ENCODE measurements around the gene RPL22L1. TPM values are rescaled to one million over a fixed set of nuclear protein-coding genes. Genes with fewer than 3 reads are reported as not detected.
A peak's percentile ranks its signal among the peaks of the same experiment; 100 is the strongest.

RPL22L1 gene
- total RNA-seq, 1 donor from 2014 or later, result 71.3 TPM

DNA sequence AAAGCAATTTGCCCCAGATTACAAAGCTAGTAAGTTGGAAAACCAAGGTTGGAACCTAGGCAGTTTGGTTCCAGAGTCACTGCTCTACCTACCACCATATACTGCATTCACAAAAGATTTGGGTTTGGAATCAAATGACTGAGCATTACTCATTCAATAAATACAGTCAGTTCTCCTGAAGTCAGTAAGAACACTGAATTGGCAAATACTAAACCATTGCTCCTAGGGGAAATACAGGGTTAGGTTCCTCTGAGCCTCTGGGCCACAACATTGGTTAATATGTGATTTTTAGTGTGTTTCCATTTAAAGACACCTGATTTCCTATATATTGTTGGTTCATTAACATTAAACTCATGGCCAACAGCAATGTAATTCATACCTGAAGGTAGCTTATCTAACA, 40.5 kb upstream of the RPL22L1 start:
- no peak for FAIRE-seq
- H3K4me3 ChIP-seq (ENCODE audit: low read depth, low read length), result no peak overlapping the region
- peak; percentile 38 for DNase-seq (ENCODE audit: low read depth)
- H3K36me3 ChIP-seq (ENCODE audit: control insufficient read depth, insufficient read depth, low read length), result no peaks in the 10 kb centered on the region
- TF ChIP-seq, protein P1, sequence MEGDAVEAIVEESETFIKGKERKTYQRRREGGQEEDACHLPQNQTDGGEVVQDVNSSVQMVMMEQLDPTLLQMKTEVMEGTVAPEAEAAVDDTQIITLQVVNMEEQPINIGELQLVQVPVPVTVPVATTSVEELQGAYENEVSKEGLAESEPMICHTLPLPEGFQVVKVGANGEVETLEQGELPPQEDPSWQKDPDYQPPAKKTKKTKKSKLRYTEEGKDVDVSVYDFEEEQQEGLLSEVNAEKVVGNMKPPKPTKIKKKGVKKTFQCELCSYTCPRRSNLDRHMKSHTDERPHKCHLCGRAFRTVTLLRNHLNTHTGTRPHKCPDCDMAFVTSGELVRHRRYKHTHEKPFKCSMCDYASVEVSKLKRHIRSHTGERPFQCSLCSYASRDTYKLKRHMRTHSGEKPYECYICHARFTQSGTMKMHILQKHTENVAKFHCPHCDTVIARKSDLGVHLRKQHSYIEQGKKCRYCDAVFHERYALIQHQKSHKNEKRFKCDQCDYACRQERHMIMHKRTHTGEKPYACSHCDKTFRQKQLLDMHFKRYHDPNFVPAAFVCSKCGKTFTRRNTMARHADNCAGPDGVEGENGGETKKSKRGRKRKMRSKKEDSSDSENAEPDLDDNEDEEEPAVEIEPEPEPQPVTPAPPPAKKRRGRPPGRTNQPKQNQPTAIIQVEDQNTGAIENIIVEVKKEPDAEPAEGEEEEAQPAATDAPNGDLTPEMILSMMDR (IDR thresholded peaks at IDR 0.05; ENCODE audit: insufficient read depth, low read length, severe bottlenecking), result no peak
- H3K27me3 ChIP-seq (ENCODE audit: control insufficient read depth, insufficient read depth, low read length), result no peaks in the 10 kb centered on the region

- FAIRE-seq, result no peak
- no peak overlapping the region for H3K4me3 ChIP-seq (ENCODE audit: low read depth, low read length)
These were observed 39.3 kb upstream of the RPL22L1 start for GRCh38 chr3:170909129-170909903.

GRCh38 chr3:170908235-170909116, 38.5 kb upstream of the RPL22L1 start, which contains the start of gene EIF5A2:
Gene EIF5A2, minus strand, starts transcription at chr3:170908637. Its CDS starts 831 bp downstream, at chr3:170907806.
- H3K4me3 ChIP-seq (ENCODE audit: low read depth, low read length), result peak within 1 kb of the TSS; percentile 78
- TF ChIP-seq, protein P1 (IDR thresholded peaks at IDR 0.05; ENCODE audit: insufficient read depth, low read length, severe bottlenecking), result no peak
- FAIRE-seq, result no peak

More at GRCh38 chr3:170909129-170909903, 39.3 kb upstream of the RPL22L1 start:
- Histone ChIP-seq H3K36me3 (ENCODE audit: control insufficient read depth, insufficient read depth, low read length) (no peaks in the 10 kb centered on the region), H3K27me3 (ENCODE audit: control insufficient read depth, insufficient read depth, low read length) (no peaks in the 10 kb centered on the region)
- TF ChIP-seq, protein P1 (IDR thresholded peaks at IDR 0.05; ENCODE audit: insufficient read depth, low read length, severe bottlenecking), result no peak
- peak; percentile 99 for DNase-seq (ENCODE audit: low read depth)

GRCh38 chr3:170907637-170908234, 37.7 kb upstream of the RPL22L1 start:
- FAIRE-seq, result no peak
- H3K27me3 ChIP-seq (ENCODE audit: control insufficient read depth, insufficient read depth, low read length), result no peaks in the 10 kb centered on the region

More at GRCh38 chr3:170908235-170909116, 38.5 kb upstream of the RPL22L1 start, which contains the start of gene EIF5A2:
- H3K27me3 ChIP-seq (ENCODE audit: control insufficient read depth, insufficient read depth, low read length), result no peaks in the 10 kb centered on the region
- peak; percentile 82 for DNase-seq (ENCODE audit: low read depth)
- no peaks in the 10 kb centered on the region for H3K36me3 ChIP-seq (ENCODE audit: control insufficient read depth, insufficient read depth, low read length)

DNA sequence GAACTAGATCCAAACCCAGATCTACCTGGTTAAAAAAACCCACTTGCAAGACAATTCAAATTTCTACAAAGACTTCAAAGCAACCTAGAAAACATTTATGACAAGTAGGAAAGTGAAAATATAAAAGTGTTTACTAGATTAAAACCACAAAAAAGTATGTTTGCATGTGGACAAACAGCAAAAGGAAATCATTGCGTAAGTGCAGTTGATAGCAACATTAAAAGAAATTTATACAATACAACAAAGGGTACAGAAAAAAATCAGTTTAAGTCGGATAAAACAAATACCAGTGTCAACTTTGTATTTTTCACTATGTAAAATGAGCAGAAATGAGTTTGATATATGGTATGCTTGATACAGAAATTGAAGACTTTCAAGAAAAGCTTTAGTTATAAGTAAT, 35.9 kb upstream of the RPL22L1 start:
- Histone ChIP-seq H3K27me3 (ENCODE audit: control insufficient read depth, insufficient read depth, low read length) (no peaks in the 10 kb centered on the region), H3K4me3 (ENCODE audit: low read depth, low read length) (no peak overlapping the region), H3K36me3 (ENCODE audit: control insufficient read depth, insufficient read depth, low read length) (no peaks in the 10 kb centered on the region)
- TF ChIP-seq, protein P1 (IDR thresholded peaks at IDR 0.05; ENCODE audit: insufficient read depth, low read length, severe bottlenecking), result no peak
- no peak for DNase-seq (ENCODE audit: low read depth)
- FAIRE-seq, result no peak

More at GRCh38 chr3:170907637-170908234, 37.7 kb upstream of the RPL22L1 start:
- H3K36me3 ChIP-seq (ENCODE audit: control insufficient read depth, insufficient read depth, low read length), result no peaks in the 10 kb centered on the region
- TF ChIP-seq, protein P1 (IDR thresholded peaks at IDR 0.05; ENCODE audit: insufficient read depth, low read length, severe bottlenecking), result no peak
- H3K4me3 ChIP-seq (ENCODE audit: low read depth, low read length), result peak overlapping the region; percentile 78
- no peak for DNase-seq (ENCODE audit: low read depth)
